BJ (cell line): ENCODE results near the gene C15orf39. TPM values are rescaled to one million over a fixed set of nuclear protein-coding genes. Genes with fewer than 3 reads are reported as not detected.
A peak's percentile ranks its signal among the peaks of the same experiment; 100 is the strongest.

Experiments
- CTCF ChIA-PET: fragments of 350-600 bp; formaldehyde crosslinking; extraction: SDS; loops from one replicate; lab custom pipeline; 2021; ENCODE audit warnings: antibody characterized with exemption, inconsistent platforms; lab: Yijun Ruan, JAX
- POLR2A ChIA-PET: fragments of 300-600 bp; sonication (Branson Sonifier 250); formaldehyde crosslinking; extraction: SDS; loops from one replicate; lab custom pipeline; 2021; ENCODE audit warnings: antibody characterized with exemption; lab: Charles Lee
- DNase-seq: peaks from one replicate; pipeline ENCODE4 v3.0.0-alpha.2; 2011; ENCODE audit warnings: low read depth
- H3K27me3 ChIP-seq: 2 replicates; pipeline ENCODE4 v1.6.0; 2011; ENCODE audit warnings: low read length; ENCODE audit not compliant: control insufficient read depth, insufficient read depth
- H3K36me3 ChIP-seq: 2 replicates; pipeline ENCODE4 v1.5.1; 2011; ENCODE audit warnings: low read length; ENCODE audit not compliant: control insufficient read depth, insufficient read depth
- H3K4me3 ChIP-seq: 2 replicates; pipeline ENCODE4 v1.5.1; 2011; ENCODE audit warnings: low read depth, mild to moderate bottlenecking, control low read depth, low read length
- polyA minus RNA-seq: library from RNA; depleted of rRNA, polyadenylated mRNA; stranded (reverse); fragments of >200 nt; gene quantifications from 2 replicates; pipeline ENCODE4 v1.2.3, GENCODE V29; 2011; rRNA and poly(A)+ RNA removed
- polyA plus RNA-seq: library from polyadenylated mRNA; depleted of rRNA; stranded (reverse); fragments of >200 nt; gene quantifications from 2 replicates; pipeline ENCODE4 v1.2.3, GENCODE V29; 2011; rRNA removed
- TF ChIP-seq, protein P1 (sequence below): IDR thresholded peaks from 2 replicates; pipeline ENCODE4 v1.5.1; 2011; ENCODE audit warnings: low read depth, mild to moderate bottlenecking, control low read depth, inconsistent platforms, low read length, moderate library complexity; ENCODE audit not compliant: insufficient read depth

The C15orf39 gene
- polyA plus RNA-seq = 2.5 and 4.5 TPM in 2 replicates
- polyA minus RNA-seq = 7.0 and 7.7 TPM in 2 replicates

DNA sequence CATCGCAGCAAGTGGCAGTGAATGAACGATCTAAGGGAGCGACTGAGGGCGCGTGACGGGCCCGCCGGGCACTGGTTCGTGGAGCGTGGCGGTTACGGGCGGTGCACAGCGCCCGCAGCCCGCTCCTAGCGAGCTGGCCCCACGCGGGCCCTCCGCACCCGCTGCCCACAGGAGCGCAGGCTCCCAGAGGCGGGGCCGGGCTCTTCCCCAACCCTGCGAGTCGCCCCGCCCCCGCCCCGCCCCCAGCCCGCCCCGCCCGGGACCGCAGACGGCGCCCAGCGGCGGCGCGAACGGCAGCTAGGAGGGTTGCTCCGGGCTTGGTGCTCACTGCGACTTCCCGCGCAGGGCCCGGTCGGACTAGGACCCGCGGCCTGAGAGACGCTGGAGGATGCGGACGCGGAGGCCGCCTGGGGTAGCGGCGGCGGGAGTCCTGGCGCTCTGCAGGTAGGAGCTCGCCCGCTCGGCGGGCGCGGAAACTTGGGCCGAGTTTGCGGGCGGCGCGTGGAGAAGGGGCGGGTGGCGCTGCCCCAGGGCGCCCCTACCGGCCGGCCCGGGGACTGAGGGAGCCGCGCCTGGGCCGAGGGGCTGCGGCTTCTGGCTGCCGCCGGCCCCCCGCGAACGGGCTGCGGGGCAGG lies at the start of gene C15orf39:
TSS of gene C15orf39 (plus strand) at position 267 of the 635 bp plus-strand sequence. CDS start 4,167 bp downstream, outside the sequence.
- Histone ChIP-seq H3K36me3 (peaks cover 4% of the 10 kb centered on the region), H3K4me3 (peak within 1 kb of the TSS; percentile 95), H3K27me3 (peaks cover 12% of the 10 kb centered on the region)
- POLR2A ChIA-PET = interaction anchor here (0.9 kb wide), 1 partner anchor 253 kb away, joined by 6 read pairs; no protein-coding TSS in a partner anchor
- no peak for DNase-seq
- CTCF ChIA-PET = interaction anchor here (0.7 to 2.2 kb wide), 24 partner anchors 9 to 875 kb away, joined by 3 to 21 read pairs (median 4); partner anchors contain the start of gene PPCDC
- TF ChIP-seq, protein P1, sequence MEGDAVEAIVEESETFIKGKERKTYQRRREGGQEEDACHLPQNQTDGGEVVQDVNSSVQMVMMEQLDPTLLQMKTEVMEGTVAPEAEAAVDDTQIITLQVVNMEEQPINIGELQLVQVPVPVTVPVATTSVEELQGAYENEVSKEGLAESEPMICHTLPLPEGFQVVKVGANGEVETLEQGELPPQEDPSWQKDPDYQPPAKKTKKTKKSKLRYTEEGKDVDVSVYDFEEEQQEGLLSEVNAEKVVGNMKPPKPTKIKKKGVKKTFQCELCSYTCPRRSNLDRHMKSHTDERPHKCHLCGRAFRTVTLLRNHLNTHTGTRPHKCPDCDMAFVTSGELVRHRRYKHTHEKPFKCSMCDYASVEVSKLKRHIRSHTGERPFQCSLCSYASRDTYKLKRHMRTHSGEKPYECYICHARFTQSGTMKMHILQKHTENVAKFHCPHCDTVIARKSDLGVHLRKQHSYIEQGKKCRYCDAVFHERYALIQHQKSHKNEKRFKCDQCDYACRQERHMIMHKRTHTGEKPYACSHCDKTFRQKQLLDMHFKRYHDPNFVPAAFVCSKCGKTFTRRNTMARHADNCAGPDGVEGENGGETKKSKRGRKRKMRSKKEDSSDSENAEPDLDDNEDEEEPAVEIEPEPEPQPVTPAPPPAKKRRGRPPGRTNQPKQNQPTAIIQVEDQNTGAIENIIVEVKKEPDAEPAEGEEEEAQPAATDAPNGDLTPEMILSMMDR = peak; percentile 29; the same call in 1 of the 2 replicates

DNA sequence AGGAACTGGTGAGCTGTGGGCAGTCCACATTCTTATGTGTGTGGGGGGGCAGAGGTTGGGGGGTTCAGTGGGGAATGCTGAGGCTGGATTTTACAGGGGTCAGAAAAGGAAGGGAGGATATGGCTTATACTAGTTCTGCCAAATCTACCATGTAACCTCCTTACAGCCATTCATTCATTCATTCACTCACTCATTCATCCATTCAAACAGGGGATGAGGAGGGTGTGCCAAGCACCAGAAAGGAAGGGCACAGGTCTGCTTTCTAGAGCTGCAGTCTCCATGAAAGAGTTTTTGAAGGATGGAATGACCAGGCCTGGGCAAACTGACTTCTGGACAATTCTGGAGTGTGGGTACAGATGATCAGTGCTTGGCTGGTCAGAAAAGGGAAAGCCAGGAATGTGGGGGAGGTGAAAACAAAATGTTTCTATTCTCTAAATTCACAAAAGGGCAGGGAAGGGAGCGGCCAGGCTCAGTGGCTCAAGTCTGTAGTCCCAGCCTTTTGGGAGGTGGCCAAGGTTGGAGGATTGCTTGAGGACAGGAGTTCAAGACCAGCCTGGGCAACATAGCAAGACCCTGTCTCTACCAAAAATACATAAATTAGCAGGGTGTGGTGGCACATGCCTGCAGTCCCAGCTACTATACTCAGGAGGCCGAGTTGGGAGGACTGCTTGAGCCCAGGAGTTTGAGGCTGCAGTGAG lies 49.2 kb upstream of the C15orf39 start:
- DNase-seq = no peak
- POLR2A ChIA-PET = no interaction called here
- no peaks in the 10 kb centered on the region for H3K36me3 ChIP-seq
- TF ChIP-seq, protein P1 = no peak
- no peaks in the 10 kb centered on the region for H3K27me3 ChIP-seq
- H3K4me3 ChIP-seq = no peak overlapping the region
- CTCF ChIA-PET = interaction anchor here (0.6 kb wide), 1 partner anchor 9 kb away, joined by 4 read pairs; no protein-coding TSS in a partner anchor

DNA sequence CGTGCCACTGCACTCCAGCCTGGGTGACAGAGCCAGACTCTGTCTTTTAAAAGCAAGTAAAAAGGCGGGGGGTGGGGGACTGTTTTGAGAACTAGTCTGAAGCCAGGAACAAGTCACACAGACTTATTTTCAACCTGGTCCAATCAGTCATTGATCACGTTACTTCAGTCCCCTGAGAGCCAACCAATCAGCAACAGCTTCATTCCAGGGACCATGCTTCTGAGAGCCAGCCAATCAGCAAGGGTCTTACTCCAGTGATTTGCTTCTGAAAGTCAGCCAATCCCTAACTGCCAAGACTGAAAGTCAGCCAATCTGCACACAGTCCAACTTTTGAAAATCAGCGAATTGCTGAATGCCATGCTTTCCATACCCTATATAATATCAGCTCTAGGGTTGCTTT lies 48.6 kb upstream of the C15orf39 start:
- ChIA-PET CTCF (no interaction called here), POLR2A (no interaction called here)
- H3K36me3 ChIP-seq = no peaks in the 10 kb centered on the region
- no peaks in the 10 kb centered on the region for H3K27me3 ChIP-seq
- H3K4me3 ChIP-seq = no peak overlapping the region
- DNase-seq = no peak
- TF ChIP-seq, protein P1 = no peak

DNA sequence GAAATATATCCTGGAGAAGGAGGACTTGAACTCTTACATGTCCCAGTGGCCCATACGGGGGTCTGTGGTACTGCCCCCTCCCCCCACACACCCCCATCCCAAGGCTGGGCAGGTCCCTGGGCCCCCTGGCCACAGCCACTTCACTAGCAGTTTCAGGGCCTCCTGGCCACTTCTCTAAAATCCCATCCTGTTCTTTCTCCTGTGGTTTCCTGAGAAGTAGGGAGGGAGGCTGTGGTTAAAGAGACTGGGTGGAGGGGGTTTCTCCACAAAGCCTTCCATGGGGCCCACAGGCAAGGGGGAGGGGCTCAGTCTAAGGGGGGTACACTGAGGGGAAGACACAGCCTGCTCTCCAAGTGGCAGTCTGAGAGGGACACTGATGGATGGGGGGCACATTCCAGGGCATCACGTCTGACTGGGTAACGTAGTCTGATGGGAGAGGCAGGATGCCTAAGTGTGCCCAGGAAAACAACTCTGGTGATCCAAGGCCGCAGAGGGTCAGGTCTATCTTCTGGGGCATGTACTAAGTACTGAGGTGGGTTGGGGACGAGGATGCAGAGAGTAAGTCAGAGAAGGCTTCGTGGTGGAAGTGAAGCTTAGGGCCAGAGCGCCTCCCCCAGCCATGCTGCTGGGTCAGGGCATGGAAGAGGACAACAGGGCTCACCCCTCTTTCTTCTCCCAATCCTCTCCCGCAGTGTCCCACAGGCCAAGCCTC lies 48.0 kb upstream of the C15orf39 start:
- CTCF ChIA-PET = interaction anchor here (0.6 kb wide), 1 partner anchor 65 kb away, joined by 3 read pairs; no protein-coding TSS in a partner anchor
- no peaks in the 10 kb centered on the region for H3K36me3 ChIP-seq
- no peak for DNase-seq

More for the DNA sequence above, 48.0 kb upstream of the C15orf39 start:
- POLR2A ChIA-PET = no interaction called here
- TF ChIP-seq, protein P1 = no peak
- H3K4me3 ChIP-seq = no peak overlapping the region
- H3K27me3 ChIP-seq = 0 out of 2 replicates have a peak, but pooled peaks cover under 1% of the 10 kb centered on the region
